ENCODE data around the gene MARVELD1. TPM values are rescaled to one million over a fixed set of nuclear protein-coding genes. Genes with fewer than 3 reads are reported as not detected.

Gene MARVELD1
- total RNA-seq, 2 experiments from 2014 or later = 0.13 TPM; not detected in 1

- Histone ChIP-seq H4K20me1 (ENCODE audit: insufficient read depth, low read length) (no peaks in the 10 kb centered on the region), H3K27ac (ENCODE audit: low read depth, low read length, poor library complexity, severe bottlenecking) (no peak overlapping the region), H3K4me1 (ENCODE audit: insufficient read depth, low read length, poor library complexity, severe bottlenecking) (no peaks in the 10 kb centered on the region), H3K4me2 (ENCODE audit: low read length) (no peak overlapping the region), H3K9me2 (ENCODE audit: insufficient read depth, low read length) (no peaks in the 10 kb centered on the region), H3K9me3 (ENCODE audit: low read length) (no peaks in the 10 kb centered on the region), H3K36me3 (ENCODE audit: insufficient read depth, low read length) (no peaks in the 10 kb centered on the region), H3K79me2 (ENCODE audit: insufficient read depth, low read depth, low read length) (no peaks in the 10 kb centered on the region), H3K4me3 (ENCODE audit: low read depth, low read length, poor library complexity, severe bottlenecking) (no peak overlapping the region), H2AFZ (ENCODE audit: low read length) (no peak overlapping the region)
- CTCF ChIA-PET (ENCODE audit: unreplicated experiment) = interaction anchor here (0.5 kb wide), 1 partner anchor 1705 kb away, joined by 10 read pairs; no protein-coding TSS in a partner anchor
- intact Hi-C loops (cut with micrococcal nuclease; ENCODE audit: unreplicated experiment) = no loop called here
- DNase-seq (ENCODE audit: low spot score) = no peak
- POLR2A ChIA-PET = interaction anchor here (0.5 to 1.3 kb wide), 2 partner anchors 145 to 163 kb away, joined by 3 read pairs; no protein-coding TSS in a partner anchor
- no TSS peak for BruUV-seq (replicated peaks)
- TF ChIP-seq, protein P1, sequence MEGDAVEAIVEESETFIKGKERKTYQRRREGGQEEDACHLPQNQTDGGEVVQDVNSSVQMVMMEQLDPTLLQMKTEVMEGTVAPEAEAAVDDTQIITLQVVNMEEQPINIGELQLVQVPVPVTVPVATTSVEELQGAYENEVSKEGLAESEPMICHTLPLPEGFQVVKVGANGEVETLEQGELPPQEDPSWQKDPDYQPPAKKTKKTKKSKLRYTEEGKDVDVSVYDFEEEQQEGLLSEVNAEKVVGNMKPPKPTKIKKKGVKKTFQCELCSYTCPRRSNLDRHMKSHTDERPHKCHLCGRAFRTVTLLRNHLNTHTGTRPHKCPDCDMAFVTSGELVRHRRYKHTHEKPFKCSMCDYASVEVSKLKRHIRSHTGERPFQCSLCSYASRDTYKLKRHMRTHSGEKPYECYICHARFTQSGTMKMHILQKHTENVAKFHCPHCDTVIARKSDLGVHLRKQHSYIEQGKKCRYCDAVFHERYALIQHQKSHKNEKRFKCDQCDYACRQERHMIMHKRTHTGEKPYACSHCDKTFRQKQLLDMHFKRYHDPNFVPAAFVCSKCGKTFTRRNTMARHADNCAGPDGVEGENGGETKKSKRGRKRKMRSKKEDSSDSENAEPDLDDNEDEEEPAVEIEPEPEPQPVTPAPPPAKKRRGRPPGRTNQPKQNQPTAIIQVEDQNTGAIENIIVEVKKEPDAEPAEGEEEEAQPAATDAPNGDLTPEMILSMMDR (conservative IDR thresholded peaks at IDR 0.05; ENCODE audit: low read length) = no peak
- TF ChIP-seq EZH2phosphoT487 (IDR thresholded peaks at IDR 0.05; ENCODE audit: borderline replicate concordance, low read depth, low read length) = no peak
Observed at GRCh38 chr10:97707134-97707861, 6.2 kb upstream of the MARVELD1 start.

DNA sequence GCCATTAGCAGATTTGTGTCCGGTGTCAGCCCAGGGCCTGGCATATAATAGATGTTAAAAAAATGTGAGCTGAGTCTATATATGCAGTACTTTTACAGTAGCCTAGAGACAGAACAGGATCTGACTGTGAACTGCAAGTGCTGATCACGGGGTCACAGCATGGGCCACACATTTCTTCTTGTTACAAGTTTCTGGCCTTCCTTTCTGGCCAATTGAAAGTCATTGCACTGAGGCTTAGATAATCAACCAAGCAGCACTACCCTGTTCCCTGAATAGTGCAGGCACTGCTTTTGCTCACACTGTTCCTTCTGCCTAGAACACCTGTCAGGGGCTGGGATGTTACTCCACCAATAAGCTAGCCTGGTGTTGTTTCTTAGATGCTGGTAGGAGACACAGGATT lies 5.4 kb upstream of the MARVELD1 start:
- intact Hi-C loops (cut with micrococcal nuclease; ENCODE audit: unreplicated experiment) = no loop called here
- H3K36me3 ChIP-seq (ENCODE audit: insufficient read depth, low read length) = no peaks in the 10 kb centered on the region
- POLR2A ChIA-PET = interaction anchor here (0.8 to 1.3 kb wide), 2 partner anchors 22 to 162 kb away, joined by 3 read pairs; no protein-coding TSS in a partner anchor

More for the DNA sequence above, 5.4 kb upstream of the MARVELD1 start:
- CTCF ChIA-PET (ENCODE audit: unreplicated experiment) = interaction anchor here (0.5 kb wide), 1 partner anchor 1704 kb away, joined by 10 read pairs; no protein-coding TSS in a partner anchor
- DNase-seq (ENCODE audit: low spot score) = no peak
- no peaks in the 10 kb centered on the region for H3K4me1 ChIP-seq (ENCODE audit: insufficient read depth, low read length, poor library complexity, severe bottlenecking)
- no peak overlapping the region for H3K27ac ChIP-seq (ENCODE audit: low read depth, low read length, poor library complexity, severe bottlenecking)
- no peaks in the 10 kb centered on the region for H3K9me3 ChIP-seq (ENCODE audit: low read length)
- no peak for TF ChIP-seq EZH2phosphoT487 (IDR thresholded peaks at IDR 0.05; ENCODE audit: borderline replicate concordance, low read depth, low read length)
- TF ChIP-seq, protein P1 (conservative IDR thresholded peaks at IDR 0.05; ENCODE audit: low read length) = no peak
- H3K9me2 ChIP-seq (ENCODE audit: insufficient read depth, low read length) = no peaks in the 10 kb centered on the region
- no peak overlapping the region for H3K4me3 ChIP-seq (ENCODE audit: low read depth, low read length, poor library complexity, severe bottlenecking)
- no peak overlapping the region for H3K4me2 ChIP-seq (ENCODE audit: low read length)
- H3K79me2 ChIP-seq (ENCODE audit: insufficient read depth, low read depth, low read length) = no peaks in the 10 kb centered on the region
- no TSS peak for BruUV-seq (replicated peaks)
- H2AFZ ChIP-seq (ENCODE audit: low read length) = no peak overlapping the region
- H4K20me1 ChIP-seq (ENCODE audit: insufficient read depth, low read length) = no peaks in the 10 kb centered on the region
